IMR-90 (cell line): ENCODE results near the gene ATF7IP. TPM values are rescaled to one million over a fixed set of nuclear protein-coding genes. Genes with fewer than 3 reads are reported as not detected.

ENCODE experiments used
- ATAC-seq: fragments of 200-7000 bp; cut with Tn5 transposase; 2 replicates; pipeline ENCODE4 v1.9.1; 2020; ENCODE audit warnings: low read depth, mild to moderate bottlenecking, moderate library complexity
- BruUV-seq: library from RNA; stranded (reverse); fragments of 400-500 nt; replicated peaks from 2 replicates; lab custom pipeline; 2021; lab: Mats Ljungman, UMichigan
- CTCF ChIA-PET: fragments of 300-600 bp; formaldehyde crosslinking; extraction: SDS; loops from one replicate; lab custom pipeline; 2021; ENCODE audit warnings: antibody characterized with exemption; lab: Yijun Ruan, JAX
- POLR2A ChIA-PET: fragments of 300-600 bp; sonication (Branson Sonifier 250); formaldehyde crosslinking; loops from one replicate; lab custom pipeline; 2022; ENCODE audit warnings: antibody characterized with exemption; ENCODE audit not compliant: unreplicated experiment; lab: Charles Lee
- DNase-seq: peaks from one replicate; pipeline ENCODE4 v3.0.0; 2013
- H2AFZ ChIP-seq: replicated peaks from 2 replicates; pipeline ENCODE3; 2013; ENCODE audit warnings: low read length, mild to moderate bottlenecking; ENCODE audit not compliant: poor library complexity
- H2AK5ac ChIP-seq: 2 replicates; pipeline ENCODE4 v1.6.1; 2013; ENCODE audit warnings: low read depth, low read length, inconsistent platforms
- H2AK9ac ChIP-seq: replicated peaks from 2 replicates; pipeline ENCODE3; 2013; ENCODE audit warnings: mild to moderate bottlenecking, low read depth, low read length, moderate library complexity; ENCODE audit not compliant: poor library complexity
- H2BK120ac ChIP-seq: 2 replicates; pipeline ENCODE4 v1.6.1; 2013; ENCODE audit warnings: low read depth, low read length, inconsistent platforms
- H2BK15ac ChIP-seq: 3 replicates; pipeline ENCODE4 v1.6.1; 2013; ENCODE audit warnings: low read depth, low read length, inconsistent platforms
- H2BK20ac ChIP-seq: 2 replicates; pipeline ENCODE4 v1.6.1; 2013; ENCODE audit warnings: low read depth, mild to moderate bottlenecking, inconsistent platforms, low read length, moderate library complexity
- H2BK5ac ChIP-seq: 2 replicates; pipeline ENCODE4 v1.6.1; 2013; ENCODE audit warnings: mild to moderate bottlenecking, low read depth, low read length, inconsistent platforms; ENCODE audit not compliant: poor library complexity, severe bottlenecking
- H3K14ac ChIP-seq: replicated peaks from 2 replicates; pipeline ENCODE4 v1.6.1; 2013; ENCODE audit warnings: low read depth, low read length, inconsistent platforms
- H3K18ac ChIP-seq: 2 replicates; pipeline ENCODE4 v1.6.1; 2013; ENCODE audit warnings: low read depth, low read length, control low read depth
- H3K23ac ChIP-seq: 2 replicates; pipeline ENCODE4 v1.6.1; 2013; ENCODE audit warnings: low read depth, low read length, inconsistent platforms
- H3K27ac ChIP-seq: 2 replicates; pipeline ENCODE4 v1.5.1; 2013; ENCODE audit warnings: mild to moderate bottlenecking, control low read depth, low read length; ENCODE audit not compliant: insufficient read depth
- H3K27me3 ChIP-seq: 2 replicates; pipeline ENCODE4 v1.6.1; 2013; ENCODE audit warnings: low read length; ENCODE audit not compliant: control insufficient read depth, insufficient read depth
- H3K36me3 ChIP-seq: 2 replicates; pipeline ENCODE4 v1.6.1; 2013; ENCODE audit warnings: low read length, mixed read lengths; ENCODE audit not compliant: control insufficient read depth, insufficient read depth
- H3K4ac ChIP-seq: 2 replicates; pipeline ENCODE4 v1.6.1; 2013; ENCODE audit warnings: low read depth, low read length, inconsistent platforms
- H3K4me1 ChIP-seq: 2 replicates; pipeline ENCODE4 v1.6.1; 2013; ENCODE audit warnings: low read length, mixed read lengths; ENCODE audit not compliant: control insufficient read depth, insufficient read depth
- H3K4me2 ChIP-seq: 2 replicates; pipeline ENCODE4 v1.6.1; 2013; ENCODE audit warnings: low read depth, mild to moderate bottlenecking, control low read depth, low read length, moderate library complexity
- H3K4me3 ChIP-seq: 2 replicates; pipeline ENCODE4 v1.5.1; 2013; ENCODE audit warnings: low read depth, mild to moderate bottlenecking, control low read depth, low read length, moderate library complexity; ENCODE audit not compliant: insufficient read depth
- H3K56ac ChIP-seq: 2 replicates; pipeline ENCODE4 v1.6.1; 2013; ENCODE audit warnings: low read length, inconsistent platforms; ENCODE audit not compliant: insufficient read depth; ENCODE audit errors: extremely low read depth
- H3K79me1 ChIP-seq, 2 experiments: 2 replicates each; pipeline ENCODE4 v1.6.1; 2013; ENCODE audit warnings: low read length in 2 of 2, inconsistent platforms in 1 of 2, low read depth in 1 of 2
- H3K9ac ChIP-seq: 2 replicates; pipeline ENCODE4 v1.6.1; 2013; ENCODE audit warnings: low read depth, low read length, control low read depth
- H3K9me1 ChIP-seq: 2 replicates; pipeline ENCODE4 v1.6.1; 2013; ENCODE audit warnings: low read length, inconsistent platforms; ENCODE audit not compliant: insufficient read depth
- H3K9me3 ChIP-seq: 2 replicates; pipeline ENCODE4 v1.6.1; 2013; ENCODE audit warnings: low read length; ENCODE audit not compliant: control insufficient read depth, insufficient read depth
- H4K20me1 ChIP-seq: 2 replicates; pipeline ENCODE4 v1.6.1; 2013; ENCODE audit warnings: low read length, inconsistent platforms; ENCODE audit not compliant: insufficient read depth
- H4K5ac ChIP-seq: 2 replicates; pipeline ENCODE4 v1.6.1; 2013; ENCODE audit warnings: mild to moderate bottlenecking, low read depth, low read length, control low read depth
- H4K8ac ChIP-seq, 2 experiments: 2 replicates each; pipeline ENCODE4 v1.6.1; 2013; ENCODE audit warnings: low read depth in 2 of 2, low read length in 2 of 2, control low read depth in 1 of 2, inconsistent platforms in 1 of 2
- H4K91ac ChIP-seq: 2 replicates; pipeline ENCODE4 v1.6.1; 2013; ENCODE audit warnings: low read depth, low read length, inconsistent platforms; ENCODE audit not compliant: insufficient read depth
- BHLHE40 ChIP-seq: fragments of 150-350 bp; IDR thresholded peaks from 2 replicates; pipeline ENCODE4 v1.6.1; 2016; ENCODE audit warnings: mild to moderate bottlenecking, low read depth, low read length
- CHD1 ChIP-seq: IDR thresholded peaks from 2 replicates; pipeline ENCODE4 v1.6.1; 2012; ENCODE audit warnings: low read depth, low read length, improper control_type of control experiment
- FOS ChIP-seq: fragments of 150-350 bp; IDR thresholded peaks from 2 replicates; pipeline ENCODE4 v1.6.1; 2016; ENCODE audit warnings: low read depth, low read length
- MAFK ChIP-seq: IDR thresholded peaks from 2 replicates; pipeline ENCODE4 v1.6.1; 2012; ENCODE audit warnings: low read depth, low read length, improper control_type of control experiment
- MAZ ChIP-seq: IDR thresholded peaks from 2 replicates; pipeline ENCODE4 v1.6.1; 2012; ENCODE audit warnings: low read depth, mild to moderate bottlenecking, low read length, improper control_type of control experiment, moderate library complexity, borderline replicate concordance
- MXI1 ChIP-seq: IDR thresholded peaks from 2 replicates; pipeline ENCODE4 v1.6.1; 2012; ENCODE audit warnings: low read depth, mild to moderate bottlenecking, low read length, moderate library complexity, borderline replicate concordance
- NFE2L2 ChIP-seq: fragments of 150-350 bp; IDR thresholded peaks from 2 replicates; pipeline ENCODE4 v1.6.1; 2016; ENCODE audit warnings: low read depth, mild to moderate bottlenecking, low read length
- POLR2A ChIP-seq: IDR thresholded peaks from 2 replicates; pipeline ENCODE4 v1.6.1; 2012; ENCODE audit warnings: mild to moderate bottlenecking, low read depth, low read length
- RFX5 ChIP-seq: IDR thresholded peaks from 2 replicates; pipeline ENCODE4 v1.8.0; 2012; ENCODE audit warnings: low read depth, mild to moderate bottlenecking, low read length, moderate library complexity
- SMC3 ChIP-seq: fragments of 150-350 bp; IDR thresholded peaks from 2 replicates; pipeline ENCODE4 v1.6.1; 2016; ENCODE audit warnings: low read depth, mild to moderate bottlenecking, antibody characterized with exemption, low read length, moderate library complexity
- dilution Hi-C: fragments of 300-500 bp; cut with HindIII; formaldehyde crosslinking; loops from one replicate; pipeline ENCODE4 v1.14.3; 2018; ENCODE audit warnings: low sequenced_read_pairs; ENCODE audit not compliant: unreplicated experiment
- in situ Hi-C: fragments of 300-500 bp; cut with MboI; formaldehyde crosslinking; loops from 3 replicates; pipeline ENCODE4 v1.14.3; 2019; ENCODE audit warnings: low sequenced_read_pairs, inconsistent platforms, mixed read lengths
- intact Hi-C: fragments of 100-400 bp; cut with micrococcal nuclease; formaldehyde crosslinking; loops from 2 replicates; pipeline ENCODE4 v1.10.0; 2022
- polyA plus RNA-seq, 3 experiments: library from polyadenylated mRNA; depleted of rRNA; stranded (reverse); fragments of >200 nt; gene quantifications; 2 replicates each; pipeline ENCODE4 v1.2.3, GENCODE V29; 2012; ENCODE audit warnings: low replicate concordance in 1 of 3
- total RNA-seq: library from RNA; depleted of rRNA; stranded (reverse); fragments of >200 nt; gene quantifications from 2 replicates; pipeline ENCODE4 v1.2.3, GENCODE V29; 2012
- TF ChIP-seq, protein P1 (sequence below): fragments of 150-350 bp; IDR thresholded peaks from 2 replicates; pipeline ENCODE4 v1.6.1; 2017; ENCODE audit warnings: mild to moderate bottlenecking, antibody characterized with exemption, low read length, low read depth
- TF ChIP-seq, protein P2 (sequence below): fragments of 150-350 bp; IDR thresholded peaks from 2 replicates; pipeline ENCODE4 v1.6.1; 2016; ENCODE audit warnings: low read depth, mild to moderate bottlenecking, low read length, moderate library complexity, borderline replicate concordance

ATF7IP gene
- total and polyA plus RNA-seq, 2 of the 4 experiments (the other 2 are of a cell fraction), result 9.4 to 22.8 TPM

DNA sequence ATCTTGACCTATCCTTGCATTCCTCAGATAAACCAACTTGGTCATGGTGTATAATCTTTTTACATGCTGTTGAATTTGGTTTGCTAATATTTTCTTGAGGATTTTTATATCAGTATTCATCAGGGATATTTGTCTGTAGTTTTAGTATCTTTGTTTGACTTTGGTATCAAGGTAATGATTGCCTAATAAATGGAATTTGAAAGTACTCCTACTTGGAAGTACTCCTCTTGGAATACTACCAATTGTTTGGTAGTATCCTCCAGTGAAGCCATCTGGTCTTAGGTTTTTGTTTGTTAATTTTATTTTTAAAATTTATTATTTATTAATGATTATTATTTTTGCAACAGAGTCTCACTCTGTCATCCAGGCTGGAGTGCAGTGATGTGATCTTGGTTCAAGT lies 85.0 kb downstream of the ATF7IP start:
- no peak overlapping the region for H3K27ac ChIP-seq
- H3K4me2 ChIP-seq, result no peak overlapping the region
- intact Hi-C loops (no loop called here), dilution Hi-C loops (no loop called here), in situ Hi-C loops (no loop called here)
- H2BK5ac ChIP-seq, result no peak overlapping the region
- H2BK15ac ChIP-seq, result no peak overlapping the region
- no peak overlapping the region for H3K9ac ChIP-seq
- H2BK20ac ChIP-seq, result no peak overlapping the region
- no peak overlapping the region for H3K56ac ChIP-seq
- H3K27me3 ChIP-seq, result no peaks in the 10 kb centered on the region
- ChIA-PET POLR2A (no interaction called here), CTCF (no interaction called here)
- DNase-seq (no peak), ATAC-seq (no peak)
- peaks cover 15% of the 10 kb centered on the region for H3K36me3 ChIP-seq
- no peak overlapping the region for H2AFZ ChIP-seq
- H2AK9ac ChIP-seq, result no peak overlapping the region
- no peak overlapping the region for H2AK5ac ChIP-seq
- no peak overlapping the region for H4K5ac ChIP-seq
- no peak overlapping the region for H3K23ac ChIP-seq
- H3K79me1 ChIP-seq, result peaks cover 18 to 29% of the 10 kb centered on the region in 2 experiments
- no TSS peak for BruUV-seq
- no peak overlapping the region for H4K91ac ChIP-seq
- H3K4me3 ChIP-seq, result no peak overlapping the region
- no peak overlapping the region for H2BK120ac ChIP-seq
- no peak overlapping the region for H4K8ac ChIP-seq
- H3K9me1 ChIP-seq, result 0 out of 2 replicates have a peak, but pooled peaks cover 2% of the 10 kb centered on the region
- TF ChIP-seq FOS (no peak), MXI1 (no peak), MAFK (no peak), MAZ (no peak), POLR2A (no peak), RFX5 (no peak), NFE2L2 (no peak), SMC3 (no peak), CHD1 (no peak), BHLHE40 (no peak)
- TF ChIP-seq, protein P1, sequence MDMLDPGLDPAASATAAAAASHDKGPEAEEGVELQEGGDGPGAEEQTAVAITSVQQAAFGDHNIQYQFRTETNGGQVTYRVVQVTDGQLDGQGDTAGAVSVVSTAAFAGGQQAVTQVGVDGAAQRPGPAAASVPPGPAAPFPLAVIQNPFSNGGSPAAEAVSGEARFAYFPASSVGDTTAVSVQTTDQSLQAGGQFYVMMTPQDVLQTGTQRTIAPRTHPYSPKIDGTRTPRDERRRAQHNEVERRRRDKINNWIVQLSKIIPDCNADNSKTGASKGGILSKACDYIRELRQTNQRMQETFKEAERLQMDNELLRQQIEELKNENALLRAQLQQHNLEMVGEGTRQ, result no peak
- TF ChIP-seq, protein P2, sequence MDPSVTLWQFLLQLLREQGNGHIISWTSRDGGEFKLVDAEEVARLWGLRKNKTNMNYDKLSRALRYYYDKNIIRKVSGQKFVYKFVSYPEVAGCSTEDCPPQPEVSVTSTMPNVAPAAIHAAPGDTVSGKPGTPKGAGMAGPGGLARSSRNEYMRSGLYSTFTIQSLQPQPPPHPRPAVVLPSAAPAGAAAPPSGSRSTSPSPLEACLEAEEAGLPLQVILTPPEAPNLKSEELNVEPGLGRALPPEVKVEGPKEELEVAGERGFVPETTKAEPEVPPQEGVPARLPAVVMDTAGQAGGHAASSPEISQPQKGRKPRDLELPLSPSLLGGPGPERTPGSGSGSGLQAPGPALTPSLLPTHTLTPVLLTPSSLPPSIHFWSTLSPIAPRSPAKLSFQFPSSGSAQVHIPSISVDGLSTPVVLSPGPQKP, result no peak
- H3K4me1 ChIP-seq, result no peaks in the 10 kb centered on the region
- no peaks in the 10 kb centered on the region for H3K9me3 ChIP-seq
- H3K18ac ChIP-seq, result no peak overlapping the region
- H3K4ac ChIP-seq, result no peak overlapping the region
- no peak overlapping the region for H3K14ac ChIP-seq
- H4K20me1 ChIP-seq, result peaks cover 4% of the 10 kb centered on the region; the same call in 1 of the 2 replicates
